Panc1 (cell line): ENCODE results near the gene PARD3. TPM values are rescaled to one million over a fixed set of nuclear protein-coding genes. Genes with fewer than 3 reads are reported as not detected.

Source experiments
- ATAC-seq: fragments of 200-7000 bp; cut with Tn5 transposase; 2 replicates; pipeline ENCODE4 v1.9.1; 2020; ENCODE audit warnings: mild to moderate bottlenecking, moderate library complexity
- BruUV-seq: library from RNA; stranded (reverse); fragments of 400-500 nt; replicated peaks from 2 replicates; lab custom pipeline; 2021; lab: Mats Ljungman, UMichigan
- CTCF ChIA-PET: fragments of 300-600 bp; sonication (Branson Sonifier 250); formaldehyde crosslinking; loops from one replicate; lab custom pipeline; 2022; ENCODE audit warnings: antibody characterized with exemption; lab: Charles Lee
- POLR2A ChIA-PET: fragments of 300-600 bp; sonication (Branson Sonifier 250); formaldehyde crosslinking; loops from one replicate; lab custom pipeline; 2022; ENCODE audit warnings: antibody characterized with exemption; lab: Charles Lee
- DNase-seq: peaks from one replicate; pipeline ENCODE4 v3.0.0-alpha.2; 2010; ENCODE audit warnings: low read depth, low spot score
- H3K27ac ChIP-seq: 2 replicates; pipeline ENCODE4 v1.5.1; 2011; ENCODE audit warnings: mild to moderate bottlenecking, low read length, inconsistent platforms
- H3K27me3 ChIP-seq: fragments of 200-500 bp; sonication (Bioruptor generic); 2 replicates; pipeline ENCODE4 v1.6.0; 2014; ENCODE audit warnings: low read length, inconsistent platforms; ENCODE audit not compliant: control insufficient read depth, insufficient read depth
- H3K36me3 ChIP-seq: fragments of 200-500 bp; sonication (Bioruptor generic); 2 replicates; pipeline ENCODE4 v1.5.1; 2014; ENCODE audit warnings: inconsistent platforms, mild to moderate bottlenecking, low read length, moderate library complexity; ENCODE audit not compliant: control insufficient read depth, insufficient read depth
- H3K4me1 ChIP-seq: 2 replicates; pipeline ENCODE4 v1.5.1; 2011; ENCODE audit warnings: inconsistent platforms, mild to moderate bottlenecking, low read length, moderate library complexity; ENCODE audit not compliant: control insufficient read depth, insufficient read depth
- H3K4me3 ChIP-seq, 2 experiments: 2 replicates each; pipeline ENCODE4 v1.5.1; 2011 to 2012; ENCODE audit warnings: low read depth in 2 of 2, low read length in 2 of 2, mild to moderate bottlenecking in 2 of 2, inconsistent platforms in 1 of 2, moderate library complexity in 1 of 2
- H3K9me3 ChIP-seq: fragments of 200-500 bp; sonication (Bioruptor generic); 2 replicates; pipeline ENCODE4 v1.5.1; 2014; ENCODE audit warnings: low read depth, mild to moderate bottlenecking, inconsistent platforms, low read length, moderate library complexity; ENCODE audit not compliant: control insufficient read depth, insufficient read depth
- CTCF ChIP-seq: fragments of 450-650 bp; IDR thresholded peaks from 2 replicates; pipeline ENCODE4 v1.5.1; 2017; ENCODE audit warnings: mild to moderate bottlenecking
- POLR2AphosphoS5 ChIP-seq: IDR thresholded peaks from 2 replicates; pipeline ENCODE4 v1.6.1; 2012; ENCODE audit warnings: mild to moderate bottlenecking, low read depth, low read length, moderate library complexity
- SIN3A ChIP-seq: IDR thresholded peaks from 2 replicates; pipeline ENCODE4 v1.6.1; 2012; ENCODE audit warnings: low read depth, mild to moderate bottlenecking, low read length, moderate library complexity, borderline replicate concordance; ENCODE audit not compliant: insufficient read depth
- TCF7L2 ChIP-seq: IDR thresholded peaks from 2 replicates; pipeline ENCODE4 v1.6.1; 2011; ENCODE audit warnings: mild to moderate bottlenecking, low read depth, low read length, inconsistent platforms
- in situ Hi-C: cut with HindIII; loops from 2 replicates; pipeline ENCODE4 v1.10.0; 2016; ENCODE audit warnings: low sequenced_read_pairs, low pct_unique_long_range_greater_than_20kb
- intact Hi-C: fragments of 100-400 bp; cut with micrococcal nuclease; formaldehyde crosslinking; loops from one replicate; pipeline ENCODE4 v1.10.0; 2022; ENCODE audit not compliant: unreplicated experiment
- total RNA-seq: library from RNA; stranded (reverse); gene quantifications from one replicate; pipeline ENCODE4 v1.2.1, GENCODE V29; 2021; ENCODE audit not compliant: unreplicated experiment
- TF ChIP-seq, protein P1 (sequence below), 2 experiments: IDR thresholded peaks; 2 replicates each; pipeline ENCODE4 v1.6.1; 2011 to 2012; ENCODE audit warnings: low read depth in 2 of 2, control low read depth in 1 of 2, low read length in 1 of 2, mild to moderate bottlenecking in 1 of 2, moderate library complexity in 1 of 2; ENCODE audit not compliant: insufficient read depth in 1 of 2

Gene PARD3
- total RNA-seq, 1 experiment from 2014 or later, result 29.8 TPM

DNA sequence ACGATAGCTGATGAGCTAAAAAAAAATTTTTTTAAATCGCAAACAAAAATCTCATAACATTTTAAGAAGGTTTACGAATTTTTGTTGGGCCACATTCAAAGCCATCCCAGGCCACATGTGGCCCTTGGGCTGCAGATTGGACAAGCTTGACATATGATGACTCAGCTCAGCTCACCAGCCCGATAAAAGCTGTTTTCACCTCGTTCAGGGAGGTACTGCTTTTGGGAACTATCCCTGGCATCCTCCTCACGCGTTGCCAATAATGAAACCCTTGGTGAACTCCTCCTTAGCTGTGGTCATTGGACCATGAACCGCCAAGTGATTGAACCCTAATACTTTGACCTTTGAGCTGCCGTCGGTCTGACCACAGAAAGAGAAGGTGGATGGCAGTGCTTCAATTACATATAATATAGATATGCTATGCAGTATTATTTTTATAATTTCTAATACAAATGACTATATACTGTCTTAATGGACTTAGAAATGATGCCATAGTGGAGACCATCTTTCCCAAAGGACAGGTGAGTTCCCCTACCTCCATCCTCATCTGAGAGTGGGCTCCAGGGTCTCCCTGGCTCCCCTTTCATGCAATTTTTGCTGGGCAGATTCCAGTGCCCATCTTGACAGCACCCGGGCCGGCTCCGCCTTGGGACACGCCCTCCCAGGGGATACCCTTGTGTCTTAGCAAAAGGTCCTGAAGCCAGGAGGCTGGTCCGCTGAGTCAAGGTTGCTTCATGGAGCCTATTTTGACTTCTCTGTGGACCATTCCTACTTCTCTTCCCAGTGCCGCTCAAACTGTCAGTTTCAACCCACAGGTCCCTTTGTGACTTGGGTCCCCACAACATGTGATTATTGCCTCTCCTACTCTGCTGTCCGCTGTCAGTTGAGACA, 707.2 kb downstream of the PARD3 start:
- BruUV-seq, result no TSS peak
- Histone ChIP-seq H3K4me1 (no peaks in the 10 kb centered on the region), H3K4me3 (no peak overlapping the region), H3K27me3 (no peaks in the 10 kb centered on the region), H3K36me3 (no peaks in the 10 kb centered on the region), H3K27ac (no peak overlapping the region), H3K9me3 (no peaks in the 10 kb centered on the region)
- ATAC-seq, result no peak
- in situ Hi-C loops (no loop called here), intact Hi-C loops (no loop called here)
- CTCF ChIA-PET, result no interaction called here
- DNase-seq, result no peak
- no peak for TF ChIP-seq POLR2AphosphoS5
- TF ChIP-seq SIN3A, result no peak
- TF ChIP-seq CTCF, result no peak
- TF ChIP-seq, protein P1, sequence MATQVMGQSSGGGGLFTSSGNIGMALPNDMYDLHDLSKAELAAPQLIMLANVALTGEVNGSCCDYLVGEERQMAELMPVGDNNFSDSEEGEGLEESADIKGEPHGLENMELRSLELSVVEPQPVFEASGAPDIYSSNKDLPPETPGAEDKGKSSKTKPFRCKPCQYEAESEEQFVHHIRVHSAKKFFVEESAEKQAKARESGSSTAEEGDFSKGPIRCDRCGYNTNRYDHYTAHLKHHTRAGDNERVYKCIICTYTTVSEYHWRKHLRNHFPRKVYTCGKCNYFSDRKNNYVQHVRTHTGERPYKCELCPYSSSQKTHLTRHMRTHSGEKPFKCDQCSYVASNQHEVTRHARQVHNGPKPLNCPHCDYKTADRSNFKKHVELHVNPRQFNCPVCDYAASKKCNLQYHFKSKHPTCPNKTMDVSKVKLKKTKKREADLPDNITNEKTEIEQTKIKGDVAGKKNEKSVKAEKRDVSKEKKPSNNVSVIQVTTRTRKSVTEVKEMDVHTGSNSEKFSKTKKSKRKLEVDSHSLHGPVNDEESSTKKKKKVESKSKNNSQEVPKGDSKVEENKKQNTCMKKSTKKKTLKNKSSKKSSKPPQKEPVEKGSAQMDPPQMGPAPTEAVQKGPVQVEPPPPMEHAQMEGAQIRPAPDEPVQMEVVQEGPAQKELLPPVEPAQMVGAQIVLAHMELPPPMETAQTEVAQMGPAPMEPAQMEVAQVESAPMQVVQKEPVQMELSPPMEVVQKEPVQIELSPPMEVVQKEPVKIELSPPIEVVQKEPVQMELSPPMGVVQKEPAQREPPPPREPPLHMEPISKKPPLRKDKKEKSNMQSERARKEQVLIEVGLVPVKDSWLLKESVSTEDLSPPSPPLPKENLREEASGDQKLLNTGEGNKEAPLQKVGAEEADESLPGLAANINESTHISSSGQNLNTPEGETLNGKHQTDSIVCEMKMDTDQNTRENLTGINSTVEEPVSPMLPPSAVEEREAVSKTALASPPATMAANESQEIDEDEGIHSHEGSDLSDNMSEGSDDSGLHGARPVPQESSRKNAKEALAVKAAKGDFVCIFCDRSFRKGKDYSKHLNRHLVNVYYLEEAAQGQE (IDR thresholded peaks at IDR 0.05; ENCODE audit: insufficient read depth in 1 of 2, low read depth in 2 of 2, low read length in 1 of 2), result no peak
- no peak for TF ChIP-seq TCF7L2
- POLR2A ChIA-PET, result no interaction called here

DNA sequence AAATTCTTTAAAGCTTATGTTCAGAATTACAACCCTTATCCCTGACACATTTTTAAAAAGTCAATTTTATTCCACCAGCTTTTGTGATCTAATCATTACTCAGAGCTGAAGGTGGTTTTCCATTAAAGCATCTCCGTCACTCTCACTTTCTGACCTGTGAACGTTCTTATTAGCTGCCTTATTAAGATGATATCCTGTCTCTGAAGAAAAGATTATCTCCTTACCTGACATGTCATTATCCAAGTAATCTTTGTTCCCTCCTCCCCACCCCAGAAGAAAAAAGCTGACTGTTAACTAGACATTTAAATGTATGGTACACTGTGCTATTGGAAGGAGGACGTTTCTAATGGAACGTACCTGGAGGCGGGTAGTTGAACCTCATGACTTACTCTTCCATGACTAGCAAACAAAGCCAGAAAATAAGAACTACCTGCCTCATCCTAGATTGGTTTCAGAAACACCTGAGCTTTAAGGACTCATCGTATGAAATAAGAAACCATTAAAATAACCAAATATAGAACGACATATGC, 708.7 kb downstream of the PARD3 start:
- ATAC-seq (no peak), DNase-seq (no peak)
- ChIA-PET POLR2A (no interaction called here), CTCF (no interaction called here)
- no TSS peak for BruUV-seq
- H3K27ac ChIP-seq, result no peak overlapping the region
- in situ Hi-C loops (no loop called here), intact Hi-C loops (no loop called here)
- no peaks in the 10 kb centered on the region for H3K4me1 ChIP-seq
- no peak overlapping the region for H3K4me3 ChIP-seq
- H3K36me3 ChIP-seq, result no peaks in the 10 kb centered on the region
- no peaks in the 10 kb centered on the region for H3K9me3 ChIP-seq
- no peaks in the 10 kb centered on the region for H3K27me3 ChIP-seq
- TF ChIP-seq, protein P1 (IDR thresholded peaks at IDR 0.05; ENCODE audit: insufficient read depth in 1 of 2, low read depth in 2 of 2, low read length in 1 of 2), result no peak
- TF ChIP-seq CTCF (no peak), POLR2AphosphoS5 (no peak), SIN3A (no peak), TCF7L2 (no peak)
